B cell (primary cell): ENCODE results near the gene NAXE. TPM values are rescaled to one million over a fixed set of nuclear protein-coding genes. Genes with fewer than 3 reads are reported as not detected.

Experiments
- ATAC-seq: fragments of 200-7000 bp; cut with Tn5 transposase; one replicate; pipeline ENCODE4 v1.10.0; 2021; ENCODE audit warnings: low read depth, mild to moderate bottlenecking, moderate number of reproducible peaks, moderate library complexity
- CTCF ChIA-PET: fragments of 350-600 bp; sonication (Branson Sonifier 250); formaldehyde crosslinking; loops from one replicate; lab custom pipeline; 2021; ENCODE audit warnings: antibody characterized with exemption, inconsistent platforms; lab: Charles Lee
- POLR2A ChIA-PET: fragments of 350-600 bp; sonication (Branson Sonifier 250); formaldehyde crosslinking; loops from one replicate; lab custom pipeline; 2021; ENCODE audit warnings: antibody characterized with exemption; lab: Charles Lee
- DNase-seq: peaks from one replicate; pipeline ENCODE4 v3.0.0; 2013
- H2AFZ ChIP-seq: 2 replicates; pipeline ENCODE4 v1.6.1; 2012; ENCODE audit warnings: mild to moderate bottlenecking, low read depth, low read length; ENCODE audit not compliant: insufficient read depth, poor library complexity, severe bottlenecking
- H3K27ac ChIP-seq, 2 donors: 1 replicate in 1 of 2; 2 replicates in 1 of 2; pipeline ENCODE4 v1.5.1; 2012 to 2013; ENCODE audit warnings: low read length in 2 of 2, mild to moderate bottlenecking in 2 of 2, moderate library complexity in 1 of 2
- H3K27me3 ChIP-seq, 4 experiments: fragments of 200-600 bp in 1 of 4; sonication (generic) in 1 of 4; replicated peaks in 1 of 4; 1 replicate in 2 of 4; 2 replicates in 2 of 4; pipeline versions ENCODE4 v1.6.1 to v1.7.0; 2013 to 2016; ENCODE audit warnings: low read length in 3 of 4, mild to moderate bottlenecking in 2 of 4, mixed read lengths in 1 of 4, moderate library complexity in 1 of 4; ENCODE audit not compliant: insufficient read depth in 4 of 4, control insufficient read depth in 3 of 4; ENCODE audit errors: control extremely low read depth in 1 of 4
- H3K36me3 ChIP-seq, 2 experiments: replicated peaks in 1 of 2; 1 replicate in 1 of 2; 2 replicates in 1 of 2; pipeline versions ENCODE4 v1.6.1 to v1.7.1; 2013; ENCODE audit warnings: low read length in 1 of 2; ENCODE audit not compliant: insufficient read depth in 2 of 2, control insufficient read depth in 1 of 2; ENCODE audit errors: control extremely low read depth in 1 of 2, extremely low read depth in 1 of 2
- H3K4me1 ChIP-seq, 2 donors: fragments of 200-600 bp in 1 of 2; sonication (generic) in 1 of 2; 1 replicate in 1 of 2; 2 replicates in 1 of 2; pipeline versions ENCODE4 v1.5.1 to v1.6.1; 2013 to 2017; ENCODE audit warnings: low read length in 2 of 2; ENCODE audit not compliant: control insufficient read depth in 2 of 2, insufficient read depth in 2 of 2
- H3K4me2 ChIP-seq: replicated peaks from 2 replicates; pipeline ENCODE3; 2012; ENCODE audit warnings: mild to moderate bottlenecking, low read depth, low read length; ENCODE audit not compliant: poor library complexity, severe bottlenecking
- H3K4me3 ChIP-seq, 5 experiments: fragments of 200-600 bp in 1 of 5; sonication (generic) in 1 of 5; 1 replicate in 3 of 5; 2 replicates in 2 of 5; pipeline versions ENCODE4 v1.5.1 to v1.7.0; 2011 to 2016; ENCODE audit warnings: low read length in 4 of 5, mild to moderate bottlenecking in 4 of 5, low read depth in 2 of 5, control low read depth in 1 of 5, moderate library complexity in 1 of 5; ENCODE audit not compliant: insufficient read depth in 1 of 5; ENCODE audit errors: control extremely low read depth in 1 of 5, extremely low read depth in 1 of 5
- H3K79me2 ChIP-seq: fragments of 200-600 bp; sonication (generic); one replicate; pipeline ENCODE4 v1.6.0; 2016; ENCODE audit warnings: low read length; ENCODE audit not compliant: control insufficient read depth, insufficient read depth
- H3K9ac ChIP-seq: fragments of 200-600 bp; sonication (generic); 2 replicates; pipeline ENCODE4 v1.6.1; 2017; ENCODE audit warnings: mild to moderate bottlenecking, low read length, moderate library complexity
- H3K9me3 ChIP-seq, 3 donors: one replicate each; pipeline versions ENCODE4 v1.6.1 to v1.7.1; 2013; ENCODE audit warnings: low read length in 2 of 3; ENCODE audit not compliant: control insufficient read depth in 2 of 3, insufficient read depth in 1 of 3; ENCODE audit errors: control extremely low read depth in 1 of 3
- H4K20me1 ChIP-seq: 2 replicates; pipeline ENCODE4 v1.6.0; 2012; ENCODE audit warnings: mild to moderate bottlenecking, low read length; ENCODE audit not compliant: insufficient read depth, control insufficient read depth, poor library complexity, severe bottlenecking
- H3K27ac Mint-ChIP-seq: one replicate; pipeline ENCODE4 v1.8.0; 2021; ENCODE audit warnings: mixed read lengths
- H3K27me3 Mint-ChIP-seq: one replicate; pipeline ENCODE4 v1.8.0; 2021; ENCODE audit warnings: mixed read lengths
- H3K4me1 Mint-ChIP-seq: one replicate; pipeline ENCODE4 v1.8.0; 2021; ENCODE audit warnings: mixed read lengths
- H3K4me3 Mint-ChIP-seq: one replicate; pipeline ENCODE4 v1.8.0; 2021; ENCODE audit warnings: mixed read lengths
- H3K9me3 Mint-ChIP-seq: one replicate; pipeline ENCODE4 v1.8.0; 2022; ENCODE audit warnings: mixed read lengths; ENCODE audit not compliant: insufficient read depth
- CTCF ChIP-seq: fragments of 200-600 bp; IDR thresholded peaks from one replicate; pipeline ENCODE4 v1.8.0; 2022; ENCODE audit warnings: antibody characterized with exemption, mild to moderate bottlenecking
- EZH2 ChIP-seq: IDR thresholded peaks from 2 replicates; pipeline ENCODE4 v1.6.1; 2012; ENCODE audit warnings: borderline replicate concordance, low read depth, mild to moderate bottlenecking, moderate library complexity, low read length; ENCODE audit not compliant: insufficient read depth, poor library complexity, severe bottlenecking
- WGBS: methylation state at CpG from one replicate; pipeline ENCODE4 v1.1.5; 2013; ENCODE audit warnings: missing lambda C conversion rate; ENCODE audit not compliant: insufficient coverage; 5-methylcytosine and 5-hydroxymethylcytosine counted together
- intact Hi-C: fragments of 100-400 bp; cut with micrococcal nuclease; formaldehyde crosslinking; loops from one replicate; pipeline ENCODE4 v1.10.0; 2022
- polyA plus RNA-seq: library from polyadenylated mRNA; depleted of rRNA; stranded (reverse); fragments of >200 nt; gene quantifications from 2 replicates; pipeline ENCODE4 v1.2.3, GENCODE V29; 2012
- total RNA-seq, 2 donors: library from RNA; stranded (reverse); fragments of 120-200 nt in 1 of 2; gene quantifications; 1 replicate in 1 of 2; 2 replicates in 1 of 2; pipeline versions ENCODE4 v1.2.3 to v1.2.4, GENCODE V29; 2013 to 2022

NAXE gene
- total and polyA plus RNA-seq, 2 donors (not counting 1 experiment from before 2014, with no cell fraction given): 42.8 to 59.7 TPM

- Histone ChIP-seq H3K9ac (no peak overlapping the region), H2AFZ (no peak overlapping the region), H3K4me2 (no peak overlapping the region), H3K27me3 (no peaks in the 10 kb centered on the region), H3K79me2 (no peaks in the 10 kb centered on the region), H3K4me1 (peaks cover 8 to 10% of the 10 kb centered on the region in 2 donors), H3K36me3 (no peaks in the 10 kb centered on the region), H3K9me3 (peaks cover 0 to 2% (median 0%) of the 10 kb centered on the region in 3 donors), H4K20me1 (no peaks in the 10 kb centered on the region), H3K27ac (no peak overlapping the region), H3K4me3 (no peak overlapping the region)
- ChIA-PET POLR2A (interaction anchor here (0.6 kb wide), 1 partner anchor 46 kb away, joined by 4 read pairs; no protein-coding TSS in a partner anchor), CTCF (interaction anchor here (0.6 to 0.8 kb wide), 2 partner anchors 76 to 710 kb away, joined by 3 read pairs; no protein-coding TSS in a partner anchor)
- Mint-ChIP-seq H3K27ac (no peak overlapping the region), H3K27me3 (no peaks in the 10 kb centered on the region), H3K4me1 (peaks cover 11% of the 10 kb centered on the region), H3K9me3 (no peaks in the 10 kb centered on the region), H3K4me3 (no peak overlapping the region)
- DNase-seq: no peak
- intact Hi-C loops: no loop called here
- WGBS: 78% methylated on average over 6 of the region's 8 CpGs
- no peak for TF ChIP-seq CTCF
- TF ChIP-seq EZH2: no peak
- ATAC-seq: peak; percentile 10
Measured at GRCh38 chr1:156559086-156559796, 32.3 kb upstream of the NAXE start.

- Mint-ChIP-seq H3K27me3 (no peaks in the 10 kb centered on the region), H3K9me3 (no peaks in the 10 kb centered on the region), H3K4me1 (peaks cover 7% of the 10 kb centered on the region), H3K4me3 (no peak overlapping the region), H3K27ac (no peak overlapping the region)
- H3K27me3 ChIP-seq: no peaks in the 10 kb centered on the region
- no peak overlapping the region for H2AFZ ChIP-seq
- ATAC-seq: no peak
- no peak overlapping the region for H3K4me3 ChIP-seq
- intact Hi-C loops: no loop called here
- ChIA-PET POLR2A (interaction anchor here (0.6 kb wide), 1 partner anchor 45 kb away, joined by 4 read pairs; no protein-coding TSS in a partner anchor), CTCF (interaction anchor here (0.6 to 0.8 kb wide), 2 partner anchors 77 to 711 kb away, joined by 3 read pairs; no protein-coding TSS in a partner anchor)
- 73% methylated on average over 4 of the region's 5 CpGs for WGBS
- H3K27ac ChIP-seq: no peak overlapping the region
- no peaks in the 10 kb centered on the region for H3K79me2 ChIP-seq
- no peak overlapping the region for H3K4me2 ChIP-seq
- no peak overlapping the region for H3K9ac ChIP-seq
- H4K20me1 ChIP-seq: no peaks in the 10 kb centered on the region
- DNase-seq: no peak
- TF ChIP-seq EZH2 (no peak), CTCF (no peak)
- no peaks in the 10 kb centered on the region for H3K36me3 ChIP-seq
- peaks cover 2 to 4% of the 10 kb centered on the region in 2 donors for H3K4me1 ChIP-seq
- peaks cover 0 to 2% (median 0%) of the 10 kb centered on the region in 3 donors for H3K9me3 ChIP-seq
Measured at GRCh38 chr1:156559797-156560385, 31.7 kb upstream of the NAXE start.
